ENCODE data around the gene CBFB. TPM values are rescaled to one million over a fixed set of nuclear protein-coding genes. Genes with fewer than 3 reads are reported as not detected.

The CBFB gene
- total and polyA plus RNA-seq, 2 of the 13 experiments (the other 11 are each of a cell fraction or from before 2014, with no cell fraction given): 22.1 to 70.8 TPM

- TF ChIP-seq THAP11 (CRISPR knock-in tag; IDR thresholded peaks at IDR 0.05): no peak
- TF ChIP-seq ZXDC (CRISPR knock-in tag; IDR thresholded peaks at IDR 0.05): no peak
- no peak for TF ChIP-seq U2AF2 (IDR thresholded peaks at IDR 0.05; ENCODE audit: low read depth, low read length)
- peak; percentile 51; the same call in 1 of the 2 replicates for TF ChIP-seq ZFX (CRISPR knock-in tag; IDR thresholded peaks at IDR 0.05; ENCODE audit: low read depth)
- TF ChIP-seq ATF1 (CRISPR knock-in tag; IDR thresholded peaks at IDR 0.05): no peak
- TF ChIP-seq SMAD3 (CRISPR knock-in tag; IDR thresholded peaks at IDR 0.05): no peak
- peak; percentile 64 for TF ChIP-seq ZNF143 (CRISPR knock-in tag; IDR thresholded peaks at IDR 0.05)
- TF ChIP-seq NRL (CRISPR knock-in tag; IDR thresholded peaks at IDR 0.05; ENCODE audit: borderline replicate concordance): 0 out of 2 replicates have a peak, but pooled peaks have one; percentile 37
- no peak for TF ChIP-seq ZNF281 (CRISPR knock-in tag; IDR thresholded peaks at IDR 0.05; ENCODE audit: borderline replicate concordance)
- no peak for TF ChIP-seq MIER3 (CRISPR knock-in tag; IDR thresholded peaks at IDR 0.05; ENCODE audit: borderline replicate concordance)
- TF ChIP-seq FOXK1 (CRISPR knock-in tag; IDR thresholded peaks at IDR 0.05; ENCODE audit: borderline replicate concordance, low read depth): peak; percentile 32; the same call in 1 of the 2 replicates
- no peak for TF ChIP-seq ZFP37 (CRISPR knock-in tag; IDR thresholded peaks at IDR 0.05; ENCODE audit: borderline replicate concordance)
- no peak for TF ChIP-seq ZNF512 (CRISPR knock-in tag; IDR thresholded peaks at IDR 0.05)
- TF ChIP-seq MAF1 (CRISPR knock-in tag; IDR thresholded peaks at IDR 0.05; ENCODE audit: borderline replicate concordance): no peak
- TF ChIP-seq HINFP (CRISPR knock-in tag; IDR thresholded peaks at IDR 0.05; ENCODE audit: low read depth): no peak
- TF ChIP-seq ZNF468 (CRISPR knock-in tag; IDR thresholded peaks at IDR 0.05): 0 out of 2 replicates have a peak, but pooled peaks have one; percentile 30
- no peak for TF ChIP-seq ZNF329 (CRISPR knock-in tag; IDR thresholded peaks at IDR 0.05; ENCODE audit: low read depth)
- TF ChIP-seq PRDM10 (CRISPR knock-in tag; IDR thresholded peaks at IDR 0.05; ENCODE audit: low read depth): no peak
These were observed 19.8 kb upstream of the CBFB start (continued) for GRCh38 chr16:67009158-67009557.
